Limb (tissue), 2 donors: ENCODE measurements around the gene CEP131.

Source experiments
- DNase-seq, 2 donors: peaks; one replicate each; pipeline ENCODE4 v3.0.0-alpha.2; 2016; ENCODE audit errors: extremely low spot score in 2 of 2

CEP131 gene

GRCh38 chr17:81251709-81252301 lies 29.0 kb upstream of the CEP131 start:
- DNase-seq: no peak

GRCh38 chr17:81251094-81251708 lies 28.4 kb upstream of the CEP131 start:
- DNase-seq: peak in 1 of 2 donors; percentile 65

GRCh38 chr17:81250286-81251093 lies 27.7 kb upstream of the CEP131 start:
- DNase-seq: no peak

- no peak for DNase-seq
Measured at GRCh38 chr17:81249223-81250040, 26.7 kb upstream of the CEP131 start.

- DNase-seq: no peak
Measured at GRCh38 chr17:81248649-81249048, 25.9 kb upstream of the CEP131 start.

GRCh38 chr17:81247339-81247990 lies 24.7 kb upstream of the CEP131 start:
- DNase-seq: no peak

GRCh38 chr17:81246679-81247338 lies 24.0 kb upstream of the CEP131 start:
- no peak for DNase-seq

- no peak for DNase-seq
Measured at GRCh38 chr17:81246343-81246670, 23.5 kb upstream of the CEP131 start.

- no peak for DNase-seq
Measured at GRCh38 chr17:81245665-81246342, 23.0 kb upstream of the CEP131 start.

GRCh38 chr17:81245024-81245664 lies 22.4 kb upstream of the CEP131 start:
- no peak for DNase-seq

GRCh38 chr17:81244358-81245023 lies 21.7 kb upstream of the CEP131 start:
- DNase-seq: no peak

- no peak for DNase-seq
Measured at GRCh38 chr17:81243333-81243664, 20.5 kb upstream of the CEP131 start.

- no peak for DNase-seq
Measured at GRCh38 chr17:81242421-81243332, 19.9 kb upstream of the CEP131 start.

GRCh38 chr17:81241648-81242420 lies 19.1 kb upstream of the CEP131 start:
- peak in 1 of 2 donors; percentile 77 for DNase-seq

- DNase-seq: no peak
Measured at GRCh38 chr17:81241203-81241602, 18.4 kb upstream of the CEP131 start.

- DNase-seq: no peak
Measured at GRCh38 chr17:81240761-81241160, 18.0 kb upstream of the CEP131 start.

GRCh38 chr17:81239714-81240555 lies 17.2 kb upstream of the CEP131 start:
- DNase-seq: no peak
